Psoas muscle (tissue), 8 donors: ENCODE data around the gene INTS11. TPM values are rescaled to one million over a fixed set of nuclear protein-coding genes. Genes with fewer than 3 reads are reported as not detected.

Source experiments
- ATAC-seq, 4 donors: fragments of 200-7000 bp; cut with Tn5 transposase; one replicate each; pipeline ENCODE4 v1.9.1; 2020; ENCODE audit warnings: moderate library complexity in 3 of 4, mild to moderate bottlenecking in 2 of 4
- DNase-seq, 2 donors: peaks; one replicate each; pipeline ENCODE4 v3.0.0-alpha.2; 2020
- H3K27ac ChIP-seq: fragments of 200-600 bp; one replicate; pipeline ENCODE4 v1.8.0; 2022
- H3K27me3 ChIP-seq, 3 donors: fragments of 200-600 bp in 1 of 3; one replicate each; pipeline versions ENCODE4 v1.6.1 to v1.8.0; 2013 to 2022; ENCODE audit warnings: low read length in 2 of 3, mild to moderate bottlenecking in 2 of 3, moderate library complexity in 1 of 3; ENCODE audit not compliant: insufficient read depth in 3 of 3
- H3K36me3 ChIP-seq, 2 donors: fragments of 200-600 bp in 1 of 2; one replicate each; pipeline versions ENCODE4 v1.6.1 to v1.8.0; 2013 to 2022; ENCODE audit warnings: low read depth in 1 of 2, mild to moderate bottlenecking in 1 of 2, moderate library complexity in 1 of 2; ENCODE audit not compliant: insufficient read depth in 1 of 2
- H3K4me1 ChIP-seq: fragments of 200-600 bp; one replicate; pipeline ENCODE4 v1.8.0; 2022
- H3K4me3 ChIP-seq: fragments of 200-600 bp; one replicate; pipeline ENCODE4 v1.8.0; 2022; ENCODE audit warnings: mild to moderate bottlenecking
- H3K9me3 ChIP-seq: fragments of 200-600 bp; one replicate; pipeline ENCODE4 v1.8.0; 2022
- CTCF ChIP-seq: fragments of 200-600 bp; IDR thresholded peaks from one replicate; pipeline ENCODE4 v1.8.0; 2022; ENCODE audit warnings: antibody characterized with exemption
- WGBS, 3 donors: extraction: QIAGEN DNeasy Blood & Tissue Kit; methylation state at CpG; one replicate each; pipeline versions ENCODE4 v1.1.6 to v1.1.7; 2013; 5-methylcytosine and 5-hydroxymethylcytosine counted together
- intact Hi-C, 2 donors: fragments of 100-400 bp; cut with DNase I; formaldehyde crosslinking; loops; one replicate each; pipeline versions ENCODE4 v1.11.0 to v1.14.2; 2022
- polyA plus RNA-seq, 3 donors: library from polyadenylated mRNA; stranded (reverse); fragments of 200-250 nt; gene quantifications; one replicate each; pipeline ENCODE4 v1.2.3, GENCODE V29; 2013
- total RNA-seq, 4 donors: library from RNA; stranded (reverse); fragmentation: NEBNext Ultra II Directional in 2 of 4; extraction: Animal tissue kit (Norgen Biotek cat#: 25700) in 2 of 4; gene quantifications; one replicate each; pipeline versions ENCODE4 v1.2.1 to v1.2.4, GENCODE V29; 2021 to 2023
- donor health status: healthy with polysubstance abuse.
- donor health status: DM: no; HTN: no; CAD: no; lungs with moderate emphysema.
- donor health status: Bipolar disorder and iron deficiency.
- donor health status: healthy.
- donor health status: DM: yes; HTN: yes; CAD: no.
- donor health status: DM: no; HTN: no; CAD: no.
- donor health status: DM: no; HTN: no; CAD: no.
- donor health status: DM: yes; HTN: yes; CAD: no.

INTS11 gene
- total and polyA plus RNA-seq, 7 donors: 55.6 to 80.8 (median 71.2) TPM

GRCh38 chr1:1325288-1326074 lies 1.0 kb upstream of the INTS11 start:
- peak in 1 of 2 donors; percentile 79 for DNase-seq
- Histone ChIP-seq H3K36me3 (peaks cover 0 to 29% of the 10 kb centered on the region in 2 donors), H3K4me3 (peak overlapping the region; percentile 87), H3K27me3 (no peaks in the 10 kb centered on the region), H3K27ac (peak overlapping the region; percentile 88), H3K9me3 (no peaks in the 10 kb centered on the region), H3K4me1 (peaks cover 50% of the 10 kb centered on the region)
- intact Hi-C loops: no loop called here
- TF ChIP-seq CTCF: no peak
- ATAC-seq: peak in 3 of 4 donors; percentile 30 to 52 (median 31)
- WGBS, 3 donors: 22 to 44% (median 22%) methylated on average over 16 of the region's 16 CpGs

DNA sequence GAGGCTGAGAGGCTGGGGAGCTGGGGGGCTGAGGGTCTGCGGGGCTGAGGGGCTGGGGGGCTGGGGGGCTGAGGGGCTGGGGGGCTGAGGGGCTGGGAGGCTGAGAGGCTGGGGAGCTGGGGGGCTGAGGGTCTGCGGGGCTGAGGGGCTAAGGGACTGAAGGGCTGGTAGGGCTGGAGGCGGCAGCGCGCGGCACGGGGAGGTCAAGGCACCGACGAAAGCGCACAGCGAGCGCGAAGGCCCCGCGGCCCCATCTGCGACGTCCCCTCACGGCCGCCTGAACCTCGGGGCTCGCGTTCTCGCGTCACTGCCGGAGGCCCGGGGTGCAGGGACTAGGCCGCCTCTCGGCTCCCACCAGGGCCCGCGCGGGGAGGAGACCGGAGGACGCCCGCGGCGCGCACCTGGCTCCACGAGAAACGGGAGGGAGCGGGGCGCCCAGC lies 356 bp downstream of the INTS11 start:
- no peak for TF ChIP-seq CTCF
- H3K4me1 ChIP-seq: peaks cover 49% of the 10 kb centered on the region
- no peaks in the 10 kb centered on the region for H3K9me3 ChIP-seq
- H3K27me3 ChIP-seq: no peaks in the 10 kb centered on the region
- peak overlapping the region; percentile 88 for H3K27ac ChIP-seq
- peaks cover 0 to 43% of the 10 kb centered on the region in 2 donors for H3K36me3 ChIP-seq
- intact Hi-C loops: no loop called here
- 0 to 1% (median 0%) methylated on average over 6 to 41 of the region's 41 CpGs for WGBS, 3 donors
- DNase-seq (no peak), ATAC-seq (no peak)
- H3K4me3 ChIP-seq: peak overlapping the region; percentile 87

- intact Hi-C loops: no loop called here
- H3K4me3 ChIP-seq: peak overlapping the region; percentile 22
- TF ChIP-seq CTCF: no peak
- no peak for DNase-seq
- H3K4me1 ChIP-seq: peaks cover 61% of the 10 kb centered on the region
- H3K27ac ChIP-seq: no peak overlapping the region
- H3K36me3 ChIP-seq: peaks cover 0 to 41% of the 10 kb centered on the region in 2 donors
- no peaks in the 10 kb centered on the region for H3K9me3 ChIP-seq
- WGBS, 3 donors: 73 to 83% (median 78%) methylated on average over 10 of the region's 10 CpGs
- no peaks in the 10 kb centered on the region for H3K27me3 ChIP-seq
- no peak for ATAC-seq
These were observed 1.5 kb downstream of the INTS11 start for GRCh38 chr1:1322952-1323351.

DNA sequence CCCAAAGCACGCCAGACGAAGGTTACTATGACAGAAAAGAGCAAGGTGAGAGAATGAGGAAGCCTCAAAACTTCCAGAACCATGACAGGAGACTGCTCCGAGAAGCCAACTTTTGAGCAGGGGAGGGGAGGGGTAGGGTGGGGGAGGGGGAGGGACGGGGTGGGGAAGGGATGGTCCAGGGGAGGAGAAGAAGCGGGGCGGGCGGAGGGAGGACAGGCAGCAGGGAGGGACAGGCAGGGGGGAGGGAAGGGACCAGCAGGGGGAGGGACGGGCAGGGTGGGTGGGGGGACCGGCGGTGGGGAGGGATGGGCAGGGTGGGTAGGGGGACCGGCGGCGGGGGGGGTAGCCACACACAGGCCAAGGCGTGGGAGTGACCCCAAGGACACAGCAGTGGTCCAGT lies 2.0 kb downstream of the INTS11 start:
- H3K27ac ChIP-seq: no peak overlapping the region

More for the DNA sequence above, 2.0 kb downstream of the INTS11 start:
- H3K4me1 ChIP-seq: peaks cover 66% of the 10 kb centered on the region
- ATAC-seq (no peak), DNase-seq (no peak)
- intact Hi-C loops: no loop called here
- peaks cover 0 to 37% of the 10 kb centered on the region in 2 donors for H3K36me3 ChIP-seq
- no peak for TF ChIP-seq CTCF
- no peaks in the 10 kb centered on the region for H3K9me3 ChIP-seq
- H3K4me3 ChIP-seq: peak overlapping the region; percentile 28
- WGBS, 3 donors: 85 to 95% (median 88%) methylated on average over 6 to 10 of the region's 14 CpGs
- H3K27me3 ChIP-seq: no peaks in the 10 kb centered on the region
